Stimulated activated CD8-positive, alpha-beta memory T cell treated with anti-CD3 and anti-CD28 coated beads, Interleukin-15, amount 100 ng/mL, for 4 hours (primary cell): ENCODE measurements around the gene CCZ1B.
"Not testable (repeated sequence)": the region's sequence is repeated elsewhere in the genome, so short reads cannot be mapped to it uniquely, and the experiment has no call there.

Experiments used
- DNase-seq, 2 donors: peaks; one replicate each; pipeline ENCODE4 v3.0.0-alpha.2; 2020; ENCODE audit warnings: low read depth in 2 of 2

CCZ1B gene

DNA sequence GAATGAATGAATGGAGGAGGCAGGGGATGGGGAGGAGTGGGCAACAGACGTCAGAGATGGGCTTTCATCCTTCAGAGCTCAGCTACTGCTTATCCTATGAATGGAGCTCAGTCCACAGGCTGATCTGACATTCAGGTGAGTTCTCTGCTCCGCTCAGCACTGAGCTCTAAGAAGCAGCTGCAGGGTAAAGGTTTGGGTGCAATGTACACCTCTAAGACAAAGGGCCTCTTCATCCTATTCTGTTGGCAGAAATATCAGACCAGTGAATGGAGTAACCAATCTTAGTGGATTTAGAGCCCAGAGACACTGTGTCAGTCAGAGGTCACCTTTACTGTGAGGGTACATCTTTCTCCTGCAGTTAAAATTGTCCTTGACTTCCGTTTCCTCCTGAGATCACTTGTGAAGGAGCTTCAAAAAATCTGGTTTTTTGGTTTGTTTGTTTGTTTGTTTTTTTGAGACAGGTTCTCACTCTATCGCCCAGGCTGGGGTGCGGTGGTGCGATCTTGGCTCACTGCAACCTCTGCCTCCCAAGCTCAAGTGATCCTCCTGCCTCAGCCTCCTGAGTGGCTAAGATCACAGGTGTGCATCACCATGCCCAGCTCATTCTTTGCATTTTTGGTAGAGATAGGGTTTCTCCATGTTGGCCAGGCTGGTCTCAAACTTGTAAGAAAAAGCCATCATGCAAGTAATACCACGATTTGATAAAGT, 5.1 kb upstream of the CCZ1B start:
- DNase-seq, result no peak

GRCh38 chr7:6830026-6830425, 4.0 kb upstream of the CCZ1B start:
- not testable (repeated sequence) for DNase-seq

- DNase-seq, result not testable (repeated sequence)
Observed at GRCh38 chr7:6829616-6830015, 3.5 kb upstream of the CCZ1B start.

DNA sequence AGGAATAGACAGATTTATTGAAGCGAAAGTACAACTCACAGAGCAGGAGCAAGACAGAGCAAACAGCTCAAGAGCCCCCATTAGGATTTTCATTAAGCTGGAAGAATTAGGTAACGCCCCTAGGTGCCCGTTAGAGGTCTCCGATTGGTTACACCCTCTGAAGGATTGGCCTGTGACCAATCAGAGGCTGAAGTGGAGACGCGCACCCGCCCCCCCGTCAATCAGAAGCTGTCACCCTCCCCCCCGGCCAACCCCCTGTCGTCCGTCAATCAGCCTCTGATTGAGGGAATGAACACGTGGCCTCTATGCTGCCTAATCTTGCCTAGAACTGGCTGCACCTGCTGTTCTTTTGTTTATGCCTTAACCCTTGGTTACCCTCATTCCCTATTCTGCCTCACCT, 1.1 kb upstream of the CCZ1B start:
- DNase-seq, result not testable (repeated sequence)

DNA sequence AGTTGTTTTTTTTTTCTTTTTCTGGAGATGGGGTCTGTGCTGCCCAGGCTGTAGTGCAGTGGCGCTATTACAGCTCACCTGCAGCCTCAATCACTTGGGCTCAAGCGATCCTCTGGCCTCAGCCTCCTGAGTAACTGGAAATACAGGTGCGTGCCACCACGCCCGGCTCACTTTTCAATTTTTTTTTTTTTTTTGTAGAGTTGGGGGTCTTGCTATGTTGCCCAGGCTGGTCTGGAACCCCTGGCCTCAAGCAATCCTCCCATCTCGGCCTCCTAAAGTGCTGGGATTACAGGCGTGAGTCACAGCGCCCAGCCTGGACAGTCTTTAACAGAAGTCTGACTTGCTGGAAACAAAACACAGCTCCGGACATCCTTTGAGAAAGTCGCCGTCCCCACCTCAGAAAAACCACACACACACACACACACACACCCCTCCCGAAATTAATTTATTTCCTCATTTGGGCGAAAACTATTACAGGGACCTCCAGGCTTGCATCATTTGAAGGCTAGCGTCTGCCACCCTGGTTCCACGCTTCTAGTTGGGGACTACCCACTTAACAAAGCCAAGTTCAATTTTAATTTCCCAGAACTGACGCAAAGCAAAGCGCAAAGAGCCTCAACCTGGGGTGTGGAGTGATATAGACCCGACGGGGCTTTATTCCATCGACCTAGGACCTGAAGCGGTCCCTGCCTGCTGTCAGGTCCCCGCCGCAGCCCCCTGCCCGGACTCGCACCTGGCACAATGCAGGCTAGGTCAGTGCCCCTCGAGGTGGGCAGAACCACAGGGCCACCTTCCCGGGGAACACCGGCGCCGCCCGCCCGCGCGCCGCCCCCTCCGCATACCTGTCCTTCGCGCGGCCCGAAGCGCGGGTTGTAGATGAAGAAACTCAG, 594 bp downstream of the CCZ1B start:
- DNase-seq, result not testable (repeated sequence)

DNA sequence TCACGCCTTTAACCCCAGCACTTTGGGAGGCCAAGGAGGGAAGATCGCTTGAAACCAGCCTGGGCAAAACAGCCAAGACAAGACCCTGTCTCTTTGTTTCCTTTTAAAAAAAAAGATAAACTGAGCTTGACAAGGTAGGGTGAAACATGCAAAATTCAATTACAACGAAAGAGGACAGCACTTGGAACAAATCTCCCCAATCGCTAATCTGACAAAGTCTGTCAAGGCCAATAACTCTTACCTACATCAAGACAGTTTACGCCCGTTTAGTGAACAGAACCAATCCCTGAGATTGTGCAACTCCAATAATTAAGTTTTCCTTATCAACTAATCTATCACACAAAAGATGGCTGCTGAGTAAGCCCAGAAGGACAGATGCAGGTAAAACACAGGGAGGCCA, 4.5 kb downstream of the CCZ1B start:
- DNase-seq, result not testable (repeated sequence)

GRCh38 chr7:6815470-6815869, 10.6 kb downstream of the CCZ1B start:
- DNase-seq, result not testable (repeated sequence)

- not testable (repeated sequence) for DNase-seq
Observed at GRCh38 chr7:6813011-6813410, 13.1 kb downstream of the CCZ1B start.

DNA sequence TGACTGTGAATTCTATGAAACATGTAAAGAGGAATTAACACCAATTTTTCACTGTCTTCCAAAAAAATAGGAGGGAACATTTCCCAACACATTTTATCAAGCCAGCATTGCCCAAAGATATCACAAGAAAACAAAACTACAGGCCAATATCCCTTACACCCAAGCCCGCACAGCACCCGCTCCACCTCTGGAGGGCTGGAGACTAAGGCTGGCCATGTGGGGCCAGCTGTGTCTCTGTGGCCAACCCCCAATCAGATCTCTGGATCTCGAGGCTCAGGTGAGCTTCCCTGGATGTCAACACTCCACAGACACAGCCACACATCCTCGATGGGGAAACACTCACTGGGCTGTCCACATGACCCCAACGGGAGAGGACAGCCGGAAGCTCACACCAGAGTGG, 18.1 kb downstream of the CCZ1B start:
- not testable (repeated sequence) for DNase-seq

- DNase-seq, result not testable (repeated sequence)
Observed at GRCh38 chr7:6807393-6807918, 18.6 kb downstream of the CCZ1B start.

GRCh38 chr7:6800331-6800730, 25.7 kb downstream of the CCZ1B start:
- not testable (repeated sequence) for DNase-seq

DNA sequence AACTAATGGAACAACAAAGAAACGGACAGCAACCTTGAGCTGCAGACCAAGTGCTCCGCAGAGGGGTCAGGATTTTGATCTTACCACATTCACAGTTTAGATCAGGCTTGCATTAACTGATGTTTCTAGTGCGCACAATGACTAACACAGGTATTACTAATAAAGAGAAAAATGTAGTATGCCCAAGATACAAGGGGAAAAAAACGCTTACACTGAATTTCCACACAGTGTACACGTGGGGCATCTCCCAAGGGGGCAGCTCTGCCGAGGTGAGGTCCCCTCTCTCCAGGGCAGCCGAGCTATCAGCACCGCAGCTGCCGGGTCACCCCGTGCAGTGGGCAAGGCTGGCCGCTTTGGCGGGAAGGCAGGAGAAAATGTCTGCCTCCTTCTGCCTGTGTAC, 26.2 kb downstream of the CCZ1B start:
- DNase-seq, result not testable (repeated sequence)

DNA sequence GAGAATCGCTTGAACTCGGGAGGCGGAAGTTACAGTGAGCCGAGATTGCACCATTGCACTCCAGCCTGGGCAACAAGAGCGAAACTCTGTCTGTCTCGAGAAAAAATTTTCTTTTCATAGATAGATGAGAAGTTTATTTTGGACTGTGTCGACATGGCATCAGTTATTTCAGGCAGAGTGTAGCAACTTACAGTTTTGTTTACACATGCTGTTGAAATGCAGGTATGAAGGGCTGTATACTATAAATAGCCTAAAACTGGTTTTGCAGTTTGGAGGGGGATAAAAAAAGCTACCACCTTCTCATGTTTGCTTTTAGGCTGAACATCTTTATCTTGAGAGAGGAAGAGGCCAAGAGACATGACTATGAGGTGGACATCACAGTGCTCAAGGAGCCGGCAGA, 28.0 kb downstream of the CCZ1B start:
- DNase-seq, result not testable (repeated sequence)

DNA sequence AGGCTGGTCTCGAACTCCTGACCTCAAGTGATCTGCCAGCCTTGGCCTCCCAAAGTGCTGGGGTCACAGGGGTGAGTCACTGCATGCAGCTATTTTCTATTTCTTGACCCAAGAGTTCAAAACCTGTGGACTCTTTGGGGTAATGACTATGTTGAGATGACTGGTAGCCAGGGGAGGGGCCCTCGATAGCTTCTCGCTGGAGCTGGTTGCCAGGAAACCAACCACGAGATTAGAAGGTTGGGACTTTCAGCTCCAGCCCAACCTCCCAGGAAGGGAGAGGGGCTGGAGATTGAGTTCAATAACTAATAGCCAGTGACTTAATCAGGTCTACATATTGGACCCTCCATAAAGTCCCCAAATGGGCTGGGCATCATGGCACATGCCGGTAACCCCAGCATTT, 28.9 kb downstream of the CCZ1B start:
- not testable (repeated sequence) for DNase-seq

DNA sequence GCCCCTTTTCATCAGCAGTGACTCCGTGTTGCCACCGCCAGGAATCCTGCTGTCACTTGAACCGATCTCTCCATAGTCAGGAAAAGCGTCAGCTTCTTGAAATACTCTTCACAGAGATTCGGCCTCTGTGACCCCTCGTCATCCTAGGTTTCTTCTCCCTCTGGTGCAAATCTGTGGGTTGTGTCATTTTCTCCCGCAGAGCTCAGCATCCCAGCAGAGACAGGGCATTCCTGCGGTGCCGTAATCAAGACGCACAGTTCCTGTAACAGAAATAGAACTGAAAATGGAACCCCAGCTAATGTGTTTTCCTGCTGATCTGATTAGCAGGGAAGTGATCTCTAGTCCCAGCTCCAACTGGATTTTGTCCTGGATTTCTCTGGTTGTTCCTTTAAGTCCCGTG, 31.8 kb downstream of the CCZ1B start:
- DNase-seq, result not testable (repeated sequence)

DNA sequence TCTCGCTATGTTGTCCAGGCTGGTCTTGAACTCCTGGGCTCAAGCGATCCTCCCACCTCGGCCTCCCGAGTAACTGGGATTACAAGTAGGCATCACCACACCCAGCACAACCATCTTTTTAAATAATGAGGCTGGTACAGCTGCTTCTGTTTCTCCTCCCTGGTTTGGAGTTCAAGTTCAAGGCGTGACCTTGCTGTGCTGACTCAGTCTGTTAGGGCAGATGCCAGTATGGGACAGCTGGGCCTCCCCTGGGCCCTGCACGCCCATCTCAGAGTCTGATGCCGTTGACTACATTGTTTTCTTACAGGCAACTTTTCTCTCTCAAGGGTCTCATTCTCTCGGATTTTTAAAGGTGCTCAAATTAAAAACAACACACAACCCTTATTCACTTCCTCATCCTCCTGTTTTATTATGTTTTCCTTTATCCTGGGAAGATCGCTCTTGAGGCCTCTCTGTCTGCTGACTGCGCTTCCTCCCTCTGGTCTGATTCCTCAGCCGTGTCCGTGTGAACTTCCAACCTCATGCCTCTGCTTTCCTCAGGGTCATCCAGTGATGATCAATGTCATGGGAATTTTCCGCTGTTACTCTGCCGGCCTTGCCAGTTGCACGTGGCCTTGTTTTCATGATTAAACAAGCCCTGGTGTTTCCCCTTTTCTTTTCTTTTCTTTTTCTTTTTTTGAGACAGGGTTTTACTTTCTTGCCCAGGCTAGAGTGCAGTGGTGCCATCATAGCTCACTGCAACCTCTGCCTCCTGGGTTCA, 33.8 kb downstream of the CCZ1B start:
- DNase-seq, result not testable (repeated sequence)

GRCh38 chr7:6789353-6789752, 36.7 kb downstream of the CCZ1B start:
- DNase-seq, result not testable (repeated sequence)

- not testable (repeated sequence) for DNase-seq
Observed at GRCh38 chr7:6781581-6781980, 44.5 kb downstream of the CCZ1B start.

DNA sequence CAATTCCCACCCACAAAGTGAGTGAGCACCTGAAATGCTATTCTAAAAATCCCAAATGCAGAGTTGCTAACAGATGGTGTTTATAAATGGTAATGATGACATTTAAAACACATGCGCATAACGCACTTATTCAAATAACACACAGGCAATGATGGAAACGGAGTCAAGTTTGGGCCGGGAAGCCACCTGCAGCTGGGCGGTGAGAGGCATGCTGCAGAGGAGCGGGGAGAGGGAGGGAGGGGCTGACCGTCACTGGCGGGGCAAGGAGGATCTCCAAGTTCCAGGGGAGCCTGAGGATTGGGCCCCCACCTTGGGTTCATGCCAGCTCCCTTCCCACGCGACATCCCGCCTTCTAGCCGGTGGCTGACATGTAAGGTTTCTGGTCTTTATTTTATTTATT, 64.9 kb downstream of the CCZ1B start:
- DNase-seq, result not testable (repeated sequence)

GRCh38 chr7:6753964-6754363, 72.1 kb downstream of the CCZ1B start, which contains the start of gene RSPH10B2:
TSS of gene RSPH10B2 (plus strand) at chr7:6754103. CDS start at chr7:6757678, 3,575 bp downstream.
- not testable (repeated sequence) for DNase-seq

- DNase-seq, result not testable (repeated sequence)
Observed at GRCh38 chr7:6750173-6750572, 75.9 kb downstream of the CCZ1B start.

- DNase-seq, result not testable (repeated sequence)
Observed at GRCh38 chr7:6749335-6749734, 76.7 kb downstream of the CCZ1B start.
